Left ventricle myocardium superior (tissue), 1 donor: ENCODE data around the gene ARF5. TPM values are rescaled to one million over a fixed set of nuclear protein-coding genes. Genes with fewer than 3 reads are reported as not detected.

ENCODE experiments used
- ATAC-seq: fragments of 200-7000 bp; cut with Tn5 transposase; one replicate; pipeline ENCODE4 v1.9.1; 2020; ENCODE audit warnings: mild to moderate bottlenecking, moderate library complexity
- DNase-seq: peaks from one replicate; pipeline ENCODE4 v3.0.0-alpha.2; 2020
- intact Hi-C: fragments of 100-400 bp; cut with micrococcal nuclease; formaldehyde crosslinking; loops from one replicate; pipeline ENCODE4 v1.11.0; 2022
- total RNA-seq: library from RNA; stranded (reverse); fragmentation: NEBNext Ultra II Directional; extraction: Animal tissue kit (Norgen Biotek cat#: 25700); gene quantifications from one replicate; pipeline ENCODE4 v1.2.1, GENCODE V29; 2021
- donor health status: DM: no; HTN: yes; CAD: no; lungs with severe emphysema.

The ARF5 gene
- total RNA-seq, 1 donor from 2014 or later, result 85.4 TPM

DNA sequence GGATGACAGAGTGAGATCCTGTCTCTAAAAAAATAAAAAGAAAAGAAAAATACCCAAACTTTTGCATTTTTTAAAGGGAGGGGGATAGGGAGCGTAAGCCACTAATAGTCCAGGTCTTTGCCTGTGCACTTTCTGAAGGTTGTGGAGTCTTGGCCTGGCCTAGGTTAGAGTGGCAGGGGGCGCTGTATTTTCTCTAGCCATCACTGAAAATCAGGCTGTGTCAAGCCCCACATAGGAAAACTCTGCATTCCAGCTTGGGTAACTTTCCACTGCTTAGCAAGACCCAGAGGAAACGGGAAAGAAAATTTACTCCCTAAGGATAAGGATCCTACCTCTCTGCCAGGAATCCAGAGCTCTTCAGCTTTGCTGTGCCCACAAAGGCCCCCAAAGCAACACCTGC lies 40.2 kb downstream of the ARF5 start:
- DNase-seq (no peak), ATAC-seq (no peak)
- intact Hi-C loops, result no loop called here

DNA sequence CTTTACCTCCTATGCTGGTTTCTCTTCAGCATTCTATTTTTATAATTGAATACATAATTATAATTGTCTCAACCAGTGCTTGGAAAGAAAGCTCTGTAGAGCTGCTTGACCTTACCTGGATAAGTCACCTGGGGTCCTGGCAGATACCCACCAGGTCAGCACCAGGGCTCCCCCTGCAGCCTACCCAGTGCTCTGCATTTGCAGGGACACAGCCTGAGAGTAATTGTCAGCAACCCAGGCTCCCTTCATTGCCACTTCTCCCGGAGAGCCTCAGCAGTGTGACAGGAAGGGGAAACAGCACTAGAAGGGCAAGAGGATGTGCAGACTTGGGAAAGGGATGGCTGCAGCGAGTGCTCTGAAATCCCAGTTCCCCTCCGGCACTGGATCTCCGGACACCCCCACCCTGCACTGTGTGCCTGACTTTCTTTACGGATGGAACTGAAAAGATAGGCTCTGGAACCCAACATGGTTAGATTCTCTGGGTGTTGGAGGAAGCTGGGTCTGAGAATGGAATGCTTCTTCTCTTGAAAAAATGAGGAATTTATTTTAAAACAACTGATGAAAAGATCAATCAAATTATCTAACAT lies 41.1 kb downstream of the ARF5 start:
- intact Hi-C loops, result no loop called here
- ATAC-seq (no peak), DNase-seq (no peak)

DNA sequence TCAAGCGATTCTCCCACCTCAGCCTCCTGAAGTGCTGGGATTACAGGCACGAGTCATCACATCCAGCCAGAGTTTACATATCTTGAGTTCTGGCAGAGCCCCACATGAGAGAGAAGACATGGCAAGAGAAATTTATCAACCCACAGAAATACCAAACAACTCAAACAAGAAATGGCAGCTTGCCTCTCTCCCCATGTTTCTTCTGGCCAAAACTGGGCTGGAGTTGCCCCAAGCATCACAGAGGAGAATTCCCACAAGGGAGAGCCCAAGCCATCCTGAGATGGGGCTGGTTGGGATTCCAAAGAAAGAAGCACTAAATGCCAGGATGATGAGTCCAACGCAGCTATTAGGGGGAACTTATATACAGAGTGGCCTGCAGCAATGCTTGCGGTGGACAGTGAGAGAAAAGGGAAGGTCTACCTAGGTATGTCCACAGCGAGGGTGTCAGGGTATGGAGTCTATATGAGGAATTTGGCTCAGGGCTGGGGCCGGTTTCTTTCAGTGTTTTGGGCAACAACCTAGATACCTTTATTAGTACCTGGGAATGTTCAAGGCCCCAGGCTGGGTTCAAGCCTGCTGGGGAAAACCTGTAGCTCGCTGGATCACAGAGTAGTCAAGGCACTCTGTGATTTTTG lies 44.2 kb downstream of the ARF5 start:
- ATAC-seq, result no peak
- no peak for DNase-seq
- intact Hi-C loops, result no loop called here

DNA sequence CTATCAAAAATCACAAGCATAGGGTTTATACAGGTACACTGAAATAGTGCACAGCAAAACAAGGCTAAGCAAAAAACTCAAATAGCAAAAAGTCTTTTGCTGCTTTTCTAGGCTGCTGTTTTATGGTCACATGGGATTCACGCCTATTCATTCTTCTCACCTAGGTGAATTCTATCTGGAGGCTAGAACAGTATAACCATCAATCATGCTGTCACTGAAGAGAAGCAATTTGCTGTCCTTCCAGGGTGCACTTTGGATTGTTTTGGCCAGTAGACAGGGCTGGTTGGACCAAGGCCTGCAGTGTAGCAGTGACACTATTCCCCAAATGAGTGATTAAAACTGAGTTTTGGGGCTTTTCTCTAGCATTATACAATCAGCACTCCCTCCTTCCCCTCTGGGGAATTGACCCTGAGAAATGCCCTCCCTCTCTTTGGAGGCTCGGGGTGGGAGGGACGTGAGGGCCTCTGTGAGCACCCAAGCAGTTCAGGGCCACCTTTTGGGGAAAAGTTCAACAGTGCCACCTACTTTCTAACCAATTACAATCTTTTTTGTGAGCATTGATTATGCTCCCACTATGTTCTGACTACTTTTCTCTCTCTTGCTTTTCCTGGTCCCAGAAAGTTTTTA lies 47.6 kb downstream of the ARF5 start:
- intact Hi-C loops, result no loop called here
- no peak for DNase-seq
- no peak for ATAC-seq

DNA sequence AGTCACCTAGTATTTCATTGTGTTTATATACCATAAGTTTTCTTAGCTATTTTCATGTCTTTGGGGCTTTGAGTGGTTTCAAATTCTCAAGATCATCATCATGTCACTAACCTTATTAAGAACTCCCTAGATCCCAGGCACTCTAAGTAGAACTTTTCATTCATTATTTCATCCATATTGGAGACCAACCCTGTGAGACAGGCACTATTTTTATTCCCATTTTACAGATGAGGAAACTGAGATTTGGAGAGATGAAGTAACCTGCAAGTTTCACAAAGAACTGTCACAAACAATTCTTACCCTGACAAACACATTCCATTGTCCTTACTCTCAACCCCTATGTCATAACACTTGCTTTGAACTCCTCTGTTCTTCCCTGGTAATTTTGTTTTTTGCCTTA lies 50.0 kb downstream of the ARF5 start:
- no peak for ATAC-seq
- no peak for DNase-seq
- intact Hi-C loops, result no loop called here

Other genes starting within 250 kb of the ARF5 start
- gene ZNF800, start 195.7 kb upstream of the ARF5 start, total RNA-seq, result 20.8 TPM
- 7.3 TPM for gene GCC1, start 2.8 kb upstream of the ARF5 start, total RNA-seq
- gene FSCN3, start 5.3 kb downstream of the ARF5 start, total RNA-seq, result not detected
- gene PAX4, start 29.7 kb downstream of the ARF5 start, total RNA-seq, result not detected
- 92.3 TPM for gene SND1, start 63.8 kb downstream of the ARF5 start, total RNA-seq